GM23338 (cell line): ENCODE measurements around the gene NUP54. TPM values are rescaled to one million over a fixed set of nuclear protein-coding genes. Genes with fewer than 3 reads are reported as not detected.

ENCODE experiments used
- ATAC-seq: fragments of 200-7000 bp; cut with Tn5 transposase; 3 replicates; pipeline ENCODE4 v1.9.1; 2020
- DNase-seq: peaks from one replicate; pipeline ENCODE4 v3.0.0-alpha.2; 2015; ENCODE audit warnings: low spot score
- H2AFZ ChIP-seq: fragments of 200-600 bp; sonication (generic); 2 replicates; pipeline ENCODE4 v1.8.0; 2016; ENCODE audit warnings: antibody characterized with exemption, mild to moderate bottlenecking, moderate library complexity
- H3F3A ChIP-seq: fragments of 200-600 bp; sonication (generic); replicated peaks from 2 replicates; pipeline ENCODE4 v1.8.0; 2017; ENCODE audit warnings: antibody characterized with exemption, mixed run types, low read depth
- H3K27ac ChIP-seq: fragments of 200-600 bp; sonication (generic); 2 replicates; pipeline ENCODE4 v1.6.1; 2016; ENCODE audit warnings: low read depth
- H3K27me3 ChIP-seq: fragments of 200-600 bp; sonication (generic); 2 replicates; pipeline ENCODE4 v1.8.0; 2016; ENCODE audit warnings: mild to moderate bottlenecking, mixed run types, moderate library complexity; ENCODE audit not compliant: insufficient read depth
- H3K36me3 ChIP-seq: fragments of 200-600 bp; sonication (generic); 2 replicates; pipeline ENCODE4 v1.8.0; 2016; ENCODE audit warnings: mild to moderate bottlenecking; ENCODE audit not compliant: insufficient read depth
- H3K4me1 ChIP-seq: fragments of 200-600 bp; sonication (generic); 2 replicates; pipeline ENCODE4 v1.8.0; 2016; ENCODE audit warnings: mild to moderate bottlenecking, moderate library complexity; ENCODE audit not compliant: insufficient read depth
- H3K4me2 ChIP-seq: fragments of 200-600 bp; sonication (generic); 2 replicates; pipeline ENCODE4 v1.7.1; 2017; ENCODE audit warnings: mixed run types
- H3K4me3 ChIP-seq: fragments of 200-600 bp; sonication (generic); 2 replicates; pipeline ENCODE4 v1.6.1; 2016; ENCODE audit warnings: mixed run types
- H3K79me2 ChIP-seq: fragments of 200-600 bp; sonication (generic); replicated peaks from 2 replicates; pipeline ENCODE4 v1.8.0; 2017; ENCODE audit warnings: mild to moderate bottlenecking; ENCODE audit not compliant: insufficient read depth
- H3K9me2 ChIP-seq: fragments of 200-600 bp; sonication (generic); 2 replicates; pipeline ENCODE4 v1.8.0; 2017; ENCODE audit not compliant: insufficient read depth
- H4K20me1 ChIP-seq: fragments of 200-600 bp; sonication (generic); replicated peaks from 2 replicates; pipeline ENCODE4 v1.8.0; 2017; ENCODE audit warnings: mild to moderate bottlenecking; ENCODE audit not compliant: insufficient read depth
- H3K27ac Mint-ChIP-seq: 2 replicates; pipeline ENCODE4 v1.8.0; 2020; ENCODE audit warnings: inconsistent platforms, mild to moderate bottlenecking, moderate library complexity, mixed read lengths
- H3K27me3 Mint-ChIP-seq: 3 replicates; pipeline ENCODE4 v1.8.0; 2022; ENCODE audit warnings: low read depth, mild to moderate bottlenecking, moderate library complexity, mixed read lengths, inconsistent platforms; ENCODE audit not compliant: insufficient read depth, poor library complexity
- H3K36me3 Mint-ChIP-seq: 3 replicates; pipeline ENCODE4 v1.8.0; 2021; ENCODE audit warnings: low read depth, mild to moderate bottlenecking, inconsistent platforms, moderate library complexity, mixed read lengths
- H3K4me1 Mint-ChIP-seq: 3 replicates; pipeline ENCODE4 v1.8.0; 2020; ENCODE audit warnings: mild to moderate bottlenecking, inconsistent platforms, mixed read lengths
- H3K4me3 Mint-ChIP-seq: 3 replicates; pipeline ENCODE4 v1.8.0; 2021; ENCODE audit warnings: moderate library complexity, mild to moderate bottlenecking, inconsistent platforms, mixed read lengths
- H3K9me3 Mint-ChIP-seq: 3 replicates; pipeline ENCODE4 v1.8.0; 2020; ENCODE audit warnings: moderate library complexity, mild to moderate bottlenecking, inconsistent platforms, mixed read lengths
- CREB1 ChIP-seq: fragments of 250-450 bp; sonication (Bioruptor Pico); IDR thresholded peaks from 2 replicates; pipeline ENCODE4 v1.5.0; 2020; ENCODE audit warnings: low read depth, mild to moderate bottlenecking, moderate library complexity
- POLR2AphosphoS5 ChIP-seq: IDR thresholded peaks from 2 replicates; pipeline ENCODE4 v1.6.1; 2016; ENCODE audit warnings: antibody characterized with exemption, low read depth
- ZNF331 ChIP-seq: fragments of 250-450 bp; sonication (Bioruptor Pico); IDR thresholded peaks from 2 replicates; pipeline ENCODE4 v1.5.0; 2020; ENCODE audit warnings: low read depth, mild to moderate bottlenecking, moderate library complexity
- ZNF462 ChIP-seq: fragments of 250-450 bp; sonication (Bioruptor Pico); IDR thresholded peaks from 2 replicates; pipeline ENCODE4 v1.5.0; 2020; ENCODE audit warnings: mild to moderate bottlenecking, moderate library complexity
- polyA plus RNA-seq: library from polyadenylated mRNA; unstranded; fragments of >200 nt; fragmentation: Nextera tagmentation; extraction: Ambion mirVana; gene quantifications from 2 replicates; pipeline ENCODE4 v1.2.1, GENCODE V29; 2016
- total RNA-seq: library from RNA; depleted of rRNA; stranded (reverse); fragments of >200 nt; shearing (Covaris generic); gene quantifications from 2 replicates; pipeline ENCODE4 v1.2.3, GENCODE V29; 2014

The NUP54 gene
- total and polyA plus RNA-seq, 2 experiments from 2014 or later, result 97.8 to 118 TPM

GRCh38 chr4:76078033-76078613 is 70.1 kb downstream of the NUP54 start:
- peaks cover 4% of the 10 kb centered on the region; the same call in 1 of the 2 replicates for H3K9me2 ChIP-seq
- Mint-ChIP-seq H3K4me1 (peaks cover 14% of the 10 kb centered on the region; the same call in 2 of the 3 replicates), H3K27ac (no peak overlapping the region), H3K36me3 (no peaks in the 10 kb centered on the region), H3K4me3 (no peak overlapping the region), H3K27me3 (peaks cover 2% of the 10 kb centered on the region), H3K9me3 (no peaks in the 10 kb centered on the region)
- H3K79me2 ChIP-seq, result no peaks in the 10 kb centered on the region
- no peak overlapping the region for H3K4me2 ChIP-seq
- H3K27ac ChIP-seq, result no peak overlapping the region
- no peak overlapping the region for H2AFZ ChIP-seq
- H4K20me1 ChIP-seq, result no peaks in the 10 kb centered on the region
- TF ChIP-seq ZNF462 (CRISPR knock-in tag) (no peak), ZNF331 (no peak), CREB1 (CRISPR knock-in tag) (no peak)
- no peaks in the 10 kb centered on the region for H3K27me3 ChIP-seq
- H3F3A ChIP-seq, result no peaks in the 10 kb centered on the region
- ATAC-seq (no peak), DNase-seq (no peak)
- H3K4me3 ChIP-seq, result no peak overlapping the region
- H3K4me1 ChIP-seq, result peaks cover 5% of the 10 kb centered on the region; the same call in 1 of the 2 replicates
- H3K36me3 ChIP-seq, result no peaks in the 10 kb centered on the region

- peaks cover 2% of the 10 kb centered on the region for H3K27me3 Mint-ChIP-seq
- peaks cover 4% of the 10 kb centered on the region; the same call in 1 of the 2 replicates for H3K9me2 ChIP-seq
- peaks cover 15% of the 10 kb centered on the region for H3K4me1 ChIP-seq
- H3K27ac Mint-ChIP-seq, result no peak overlapping the region
- H2AFZ ChIP-seq, result no peak overlapping the region
- ATAC-seq, result no peak
- H3K4me3 ChIP-seq, result no peak overlapping the region
- no peak for DNase-seq
- H3K9me3 Mint-ChIP-seq, result no peaks in the 10 kb centered on the region
- H3K36me3 Mint-ChIP-seq, result no peaks in the 10 kb centered on the region
- H3K27me3 ChIP-seq, result no peaks in the 10 kb centered on the region
- H3K4me1 Mint-ChIP-seq, result peaks cover 14% of the 10 kb centered on the region; the same call in 2 of the 3 replicates
- H3F3A ChIP-seq, result no peaks in the 10 kb centered on the region
- no peaks in the 10 kb centered on the region for H3K36me3 ChIP-seq
- no peaks in the 10 kb centered on the region for H4K20me1 ChIP-seq
- no peaks in the 10 kb centered on the region for H3K79me2 ChIP-seq
- no peak overlapping the region for H3K4me3 Mint-ChIP-seq
- peak overlapping the region; percentile 86 for H3K27ac ChIP-seq
- H3K4me2 ChIP-seq, result no peak overlapping the region
- TF ChIP-seq ZNF462 (CRISPR knock-in tag) (no peak), POLR2AphosphoS5 (no peak), ZNF331 (no peak)
Observed at GRCh38 chr4:76074993-76075600, 73.1 kb downstream of the NUP54 start.
